ENCODE measurements around the gene KCNT2. TPM values are rescaled to one million over a fixed set of nuclear protein-coding genes. Genes with fewer than 3 reads are reported as not detected.

KCNT2 gene
- total RNA-seq, 6 experiments from 2014 or later, result 0.23 to 1.4 (median 0.32) TPM

GRCh38 chr1:196380316-196380715, 227.9 kb downstream of the KCNT2 start:
- no peak for TF ChIP-seq CTCF (IDR thresholded peaks at IDR 0.05)
- Mint-ChIP-seq H3K27me3 (ENCODE audit: insufficient read depth) (no peaks in the 10 kb centered on the region; the same call in 1 of the 2 replicates), H3K9me3 (no peaks in the 10 kb centered on the region), H3K27ac (no peak overlapping the region), H3K4me3 (no peak overlapping the region), H3K36me3 (ENCODE audit: low read depth) (no peaks in the 10 kb centered on the region), H3K4me1 (ENCODE audit: low read depth) (no peaks in the 10 kb centered on the region)
- no peak for DNase-seq

DNA sequence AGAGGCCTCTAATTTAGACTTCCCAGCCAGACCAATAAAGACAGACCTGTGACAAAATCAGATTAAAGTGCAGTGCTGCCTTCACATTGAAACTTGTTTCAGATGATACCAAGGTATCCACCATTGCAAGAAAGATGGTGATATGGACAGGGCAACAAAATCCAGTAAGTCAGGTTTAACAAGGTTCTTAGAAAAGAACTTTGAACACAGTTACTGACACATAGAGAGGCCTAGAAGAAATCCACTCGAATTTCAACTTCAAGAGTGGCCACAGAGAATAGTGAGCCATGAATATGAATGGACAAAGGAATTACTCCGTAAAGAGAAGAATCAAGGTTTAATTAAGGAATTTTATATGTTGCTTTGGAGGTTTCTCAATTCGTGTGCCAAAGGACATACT, 230.4 kb downstream of the KCNT2 start:
- no peaks in the 10 kb centered on the region for H3K36me3 Mint-ChIP-seq (ENCODE audit: low read depth)
- H3K27me3 Mint-ChIP-seq (ENCODE audit: insufficient read depth), result no peaks in the 10 kb centered on the region
- no peak for TF ChIP-seq CTCF (IDR thresholded peaks at IDR 0.05)
- H3K4me1 Mint-ChIP-seq (ENCODE audit: low read depth), result no peaks in the 10 kb centered on the region
- H3K4me3 Mint-ChIP-seq, result no peak overlapping the region
- DNase-seq, result no peak
- H3K27ac Mint-ChIP-seq, result no peak overlapping the region
- no peaks in the 10 kb centered on the region for H3K9me3 Mint-ChIP-seq

GRCh38 chr1:196376630-196377328, 231.5 kb downstream of the KCNT2 start:
- no peak for DNase-seq
- H3K27ac Mint-ChIP-seq, result no peak overlapping the region
- no peak for TF ChIP-seq CTCF (IDR thresholded peaks at IDR 0.05)
- no peaks in the 10 kb centered on the region for H3K9me3 Mint-ChIP-seq
- H3K4me3 Mint-ChIP-seq, result no peak overlapping the region
- no peaks in the 10 kb centered on the region for H3K27me3 Mint-ChIP-seq (ENCODE audit: insufficient read depth)
- H3K4me1 Mint-ChIP-seq (ENCODE audit: low read depth), result no peaks in the 10 kb centered on the region
- no peaks in the 10 kb centered on the region for H3K36me3 Mint-ChIP-seq (ENCODE audit: low read depth)

DNA sequence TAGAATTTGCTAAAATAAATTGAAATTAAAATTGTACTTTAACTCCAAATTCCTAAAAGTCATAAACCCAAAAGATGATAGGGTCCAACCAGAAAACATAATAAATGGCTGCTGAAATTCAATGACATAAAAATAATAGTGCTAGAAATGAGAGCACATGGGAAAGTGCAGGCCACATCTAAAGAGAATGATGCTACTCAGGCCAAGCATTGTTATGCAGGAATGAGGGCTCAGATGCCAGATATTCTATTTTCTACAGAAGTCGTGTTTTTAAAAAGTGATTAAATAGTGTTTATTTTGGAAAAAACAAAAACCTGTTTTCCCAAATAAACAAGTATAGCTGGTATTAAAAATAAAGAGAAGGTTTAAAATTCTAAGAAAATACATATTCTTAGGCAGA, 234.4 kb downstream of the KCNT2 start:
- no peaks in the 10 kb centered on the region for H3K4me1 Mint-ChIP-seq (ENCODE audit: low read depth)
- no peak overlapping the region for H3K27ac Mint-ChIP-seq
- no peak for TF ChIP-seq CTCF (IDR thresholded peaks at IDR 0.05)
- no peaks in the 10 kb centered on the region for H3K36me3 Mint-ChIP-seq (ENCODE audit: low read depth)
- no peak for DNase-seq
- H3K9me3 Mint-ChIP-seq, result no peaks in the 10 kb centered on the region
- no peak overlapping the region for H3K4me3 Mint-ChIP-seq
- H3K27me3 Mint-ChIP-seq (ENCODE audit: insufficient read depth), result no peaks in the 10 kb centered on the region

- no peak overlapping the region for H3K27ac Mint-ChIP-seq
- no peaks in the 10 kb centered on the region for H3K36me3 Mint-ChIP-seq (ENCODE audit: low read depth)
- no peaks in the 10 kb centered on the region for H3K9me3 Mint-ChIP-seq
- no peaks in the 10 kb centered on the region for H3K27me3 Mint-ChIP-seq (ENCODE audit: insufficient read depth)
- H3K4me1 Mint-ChIP-seq (ENCODE audit: low read depth), result no peaks in the 10 kb centered on the region
- DNase-seq, result peak; percentile 28
- H3K4me3 Mint-ChIP-seq, result no peak overlapping the region
- TF ChIP-seq CTCF (IDR thresholded peaks at IDR 0.05), result peak; percentile 83
Measured at GRCh38 chr1:196372896-196373536, 235.2 kb downstream of the KCNT2 start.
